Endothelial cell of umbilical vein (primary cell): ENCODE measurements around the gene NPTX2. TPM values are rescaled to one million over a fixed set of nuclear protein-coding genes. Genes with fewer than 3 reads are reported as not detected.

Source experiments
- BruUV-seq: library from RNA; stranded (reverse); fragments of 400-500 nt; replicated peaks from 2 replicates; lab custom pipeline; 2021; lab: Mats Ljungman, UMichigan
- CTCF ChIA-PET: fragments of 300-600, 350-600 bp; sonication (Branson Sonifier 250); formaldehyde crosslinking; loops from one replicate; lab custom pipeline; 2021; ENCODE audit warnings: antibody characterized with exemption, inconsistent platforms; lab: Charles Lee
- POLR2A ChIA-PET: fragments of 300-600, 350-600 bp; sonication (Branson Sonifier 250); formaldehyde crosslinking; loops from one replicate; lab custom pipeline; 2021; ENCODE audit warnings: antibody characterized with exemption, inconsistent platforms; lab: Charles Lee
- DNase-seq: peaks from one replicate; pipeline ENCODE4 v3.0.0-alpha.2; 2011; ENCODE audit warnings: low read depth, low spot score
- FAIRE-seq: peaks from 2 replicates; lab custom pipeline; 2011; peaks lifted over from hg19 to GRCh38; lab: Jason Lieb, UNC
- H2AFZ ChIP-seq: 2 replicates; pipeline ENCODE4 v1.6.0; 2012; ENCODE audit warnings: low read depth, low read length, control low read depth, inconsistent platforms
- H3K27ac ChIP-seq: 2 replicates; pipeline ENCODE4 v1.5.1; 2011; ENCODE audit warnings: low read depth, mild to moderate bottlenecking, control low read depth, low read length, moderate library complexity; ENCODE audit not compliant: insufficient read depth
- H3K27me3 ChIP-seq, 2 experiments: 2 replicates each; pipeline versions ENCODE4 v1.6.0 to v1.6.1; 2011; ENCODE audit warnings: low read length in 2 of 2, mixed read lengths in 1 of 2; ENCODE audit not compliant: control insufficient read depth in 2 of 2, insufficient read depth in 2 of 2
- H3K36me3 ChIP-seq, 2 experiments: 2 replicates in 1 of 2; 3 replicates in 1 of 2; pipeline ENCODE4 v1.5.1; 2011; ENCODE audit warnings: low read length in 2 of 2, mild to moderate bottlenecking in 1 of 2, moderate library complexity in 1 of 2; ENCODE audit not compliant: control insufficient read depth in 2 of 2, insufficient read depth in 2 of 2; ENCODE audit errors: extremely low read depth in 1 of 2
- H3K4me1 ChIP-seq: 3 replicates; pipeline ENCODE4 v1.5.1; 2011; ENCODE audit warnings: mild to moderate bottlenecking, low read length; ENCODE audit not compliant: control insufficient read depth, insufficient read depth; ENCODE audit errors: extremely low read depth
- H3K4me2 ChIP-seq: 2 replicates; pipeline ENCODE4 v1.6.1; 2011; ENCODE audit warnings: low read length, control low read depth, mixed read lengths; ENCODE audit not compliant: insufficient read depth
- H3K4me3 ChIP-seq, 3 experiments: fragments of 200-600 bp in 1 of 3; sonication (generic), shearing (Covaris generic) in 1 of 3; replicated peaks in 1 of 3; 2 replicates each; pipeline ENCODE4 v1.5.1; 2011 to 2016; ENCODE audit warnings: control low read depth in 3 of 3, low read length in 3 of 3, mild to moderate bottlenecking in 2 of 3, inconsistent platforms in 1 of 3, low read depth in 1 of 3, moderate library complexity in 1 of 3; ENCODE audit not compliant: insufficient read depth in 1 of 3
- H3K79me2 ChIP-seq: 2 replicates; pipeline ENCODE4 v1.6.0; 2012; ENCODE audit warnings: low read length, inconsistent platforms; ENCODE audit not compliant: control insufficient read depth, insufficient read depth
- H3K9ac ChIP-seq: replicated peaks from 2 replicates; pipeline ENCODE3; 2011; ENCODE audit warnings: low read length, control low read depth; ENCODE audit not compliant: insufficient read depth; ENCODE audit errors: extremely low read depth
- H3K9me1 ChIP-seq: replicated peaks from 3 replicates; pipeline ENCODE4 v1.6.0; 2011; ENCODE audit warnings: mild to moderate bottlenecking, low read length; ENCODE audit not compliant: control insufficient read depth, insufficient read depth; ENCODE audit errors: extremely low read depth
- H3K9me3 ChIP-seq: replicated peaks from 2 replicates; pipeline ENCODE4 v1.5.1; 2012; ENCODE audit warnings: low read length, inconsistent platforms; ENCODE audit not compliant: control insufficient read depth, insufficient read depth
- H4K20me1 ChIP-seq: replicated peaks from 2 replicates; pipeline ENCODE3; 2011; ENCODE audit warnings: mild to moderate bottlenecking, low read length; ENCODE audit not compliant: control insufficient read depth, insufficient read depth; ENCODE audit errors: extremely low read depth
- EZH2 ChIP-seq: IDR thresholded peaks from 2 replicates; pipeline ENCODE4 v1.6.1; 2012; ENCODE audit warnings: borderline replicate concordance, low read depth, mild to moderate bottlenecking, moderate library complexity, low read length, inconsistent platforms; ENCODE audit not compliant: severe bottlenecking
- FOS ChIP-seq: IDR thresholded peaks from 2 replicates; pipeline ENCODE4 v1.6.1; 2011; ENCODE audit warnings: mild to moderate bottlenecking, low read length, moderate library complexity, borderline replicate concordance; ENCODE audit not compliant: insufficient read depth
- GATA2 ChIP-seq: IDR thresholded peaks from 2 replicates; pipeline ENCODE4 v1.7.0; 2011; ENCODE audit warnings: low read depth, mild to moderate bottlenecking, moderate library complexity, mixed read lengths, low read length; ENCODE audit not compliant: insufficient read length, insufficient read depth
- JUN ChIP-seq: IDR thresholded peaks from 2 replicates; pipeline ENCODE4 v1.6.1; 2011; ENCODE audit warnings: borderline replicate concordance, low read depth; ENCODE audit not compliant: insufficient read length, insufficient read depth
- MYC ChIP-seq: IDR thresholded peaks from one replicate; pipeline ENCODE4 v1.6.1; 2011; ENCODE audit warnings: mild to moderate bottlenecking, low read depth, low read length
- POLR2A ChIP-seq: IDR thresholded peaks from 2 replicates; pipeline ENCODE4 v1.6.1; 2012; ENCODE audit warnings: low read depth, mild to moderate bottlenecking, control low read depth, low read length
- POLR2AphosphoS5 ChIP-seq: IDR thresholded peaks from 2 replicates; pipeline ENCODE4 v1.6.1; 2012; ENCODE audit warnings: low read depth, mild to moderate bottlenecking, control low read depth, low read length, moderate library complexity; ENCODE audit not compliant: insufficient read depth
- dilution Hi-C: fragments of 300-500 bp; cut with MboI; formaldehyde crosslinking; loops from one replicate; pipeline ENCODE4 v1.15.0; 2019; ENCODE audit warnings: low sequenced_read_pairs; ENCODE audit not compliant: extremely low pct_ligation_motif_present
- intact Hi-C: fragments of 100-400 bp; cut with micrococcal nuclease; formaldehyde crosslinking; loops from one replicate; pipeline ENCODE4 v1.10.0; 2022
- polyA plus RNA-seq, 4 experiments: library from polyadenylated mRNA; depleted of rRNA in 3 of 4; stranded (reverse) in 3 of 4; unstranded in 1 of 4; fragments of >200 nt; gene quantifications; 2 replicates each; pipeline versions ENCODE4 v1.2.1 to v1.2.3, GENCODE V29; 2011 to 2012; ENCODE audit warnings: missing spikeins in 1 of 4
- total RNA-seq: library from RNA; stranded (reverse); gene quantifications from 2 replicates; pipeline ENCODE4 v1.2.3, GENCODE V29; 2021
- TF ChIP-seq, protein P1 (sequence below): IDR thresholded peaks from 2 replicates; pipeline ENCODE4 v1.6.1; 2011; ENCODE audit not compliant: insufficient read depth, insufficient read length
- TF ChIP-seq, protein P2 (sequence below), 2 donors: IDR thresholded peaks; 1 replicate in 1 of 2; 2 replicates in 1 of 2; pipeline ENCODE4 v1.5.1; 2011; ENCODE audit warnings: low read length in 2 of 2, mild to moderate bottlenecking in 2 of 2, moderate library complexity in 2 of 2, control low read depth in 1 of 2, inconsistent platforms in 1 of 2, low read depth in 1 of 2; ENCODE audit not compliant: insufficient read depth in 1 of 2; ENCODE audit errors: extremely low read depth in 1 of 2

Gene NPTX2
- total and polyA plus RNA-seq, 2 donors (not counting 3 experiments of a cell fraction or from before 2014, with no cell fraction given), result 0.15 to 0.53 TPM

DNA sequence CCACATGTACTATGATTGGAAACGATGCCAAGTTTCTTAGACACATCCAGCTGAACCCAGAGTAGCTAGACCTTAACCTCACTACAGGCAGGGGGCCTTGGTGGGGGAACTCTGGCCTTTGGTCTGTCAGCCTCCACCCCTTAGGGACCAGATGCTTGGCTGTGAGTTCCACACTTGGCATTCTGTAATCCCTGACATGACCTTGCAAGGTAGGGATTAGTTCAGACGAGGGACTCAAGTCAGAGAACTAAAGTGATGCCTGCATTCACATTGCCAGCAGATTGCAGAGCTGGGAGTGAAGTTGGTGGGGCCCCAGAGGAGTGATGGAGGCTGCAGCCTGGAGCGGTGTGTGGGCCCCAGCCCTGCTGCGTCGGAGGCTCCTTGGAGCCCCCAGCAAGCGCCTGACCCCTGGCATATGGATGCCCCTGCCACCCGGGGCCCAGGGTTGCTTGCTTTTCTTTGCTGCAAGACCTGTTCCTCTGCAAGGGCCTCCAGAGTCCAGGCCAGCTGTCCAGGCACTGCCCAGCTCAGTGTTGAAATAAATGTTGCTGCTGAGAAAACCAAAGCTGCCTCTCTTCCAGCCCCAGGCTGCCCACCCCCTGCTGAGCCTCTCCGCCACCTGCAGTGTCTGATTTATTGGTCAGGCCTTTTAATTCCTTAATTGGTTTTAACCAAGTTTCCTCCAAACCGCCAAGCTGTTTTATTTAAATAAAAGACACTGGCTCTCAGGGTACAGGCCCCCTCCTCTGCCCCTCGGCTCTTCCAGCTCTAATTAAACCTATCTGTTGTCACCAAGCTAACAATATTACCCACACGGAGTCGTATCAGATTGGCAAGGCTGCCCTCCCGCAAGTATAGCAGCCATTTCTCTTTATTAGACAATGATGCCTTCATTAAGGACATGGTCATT, 4.7 kb downstream of the NPTX2 start:
- Histone ChIP-seq H3K9me3 (no peaks in the 10 kb centered on the region), H3K4me1 (no peaks in the 10 kb centered on the region), H3K4me2 (no peak overlapping the region), H3K79me2 (no peaks in the 10 kb centered on the region), H2AFZ (no peak overlapping the region), H3K27ac (no peak overlapping the region), H3K4me3 (no peak overlapping the region), H3K9me1 (no peaks in the 10 kb centered on the region), H3K36me3 (no peaks in the 10 kb centered on the region), H4K20me1 (no peaks in the 10 kb centered on the region), H3K27me3 (peaks cover 10 to 21% of the 10 kb centered on the region in 2 experiments), H3K9ac (no peak overlapping the region)
- TF ChIP-seq POLR2AphosphoS5, result no peak
- TF ChIP-seq, protein P1, sequence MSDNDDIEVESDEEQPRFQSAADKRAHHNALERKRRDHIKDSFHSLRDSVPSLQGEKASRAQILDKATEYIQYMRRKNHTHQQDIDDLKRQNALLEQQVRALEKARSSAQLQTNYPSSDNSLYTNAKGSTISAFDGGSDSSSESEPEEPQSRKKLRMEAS, result no peak
- TF ChIP-seq GATA2, result no peak
- TF ChIP-seq POLR2A, result no peak
- no peak for TF ChIP-seq MYC
- TF ChIP-seq, protein P2, sequence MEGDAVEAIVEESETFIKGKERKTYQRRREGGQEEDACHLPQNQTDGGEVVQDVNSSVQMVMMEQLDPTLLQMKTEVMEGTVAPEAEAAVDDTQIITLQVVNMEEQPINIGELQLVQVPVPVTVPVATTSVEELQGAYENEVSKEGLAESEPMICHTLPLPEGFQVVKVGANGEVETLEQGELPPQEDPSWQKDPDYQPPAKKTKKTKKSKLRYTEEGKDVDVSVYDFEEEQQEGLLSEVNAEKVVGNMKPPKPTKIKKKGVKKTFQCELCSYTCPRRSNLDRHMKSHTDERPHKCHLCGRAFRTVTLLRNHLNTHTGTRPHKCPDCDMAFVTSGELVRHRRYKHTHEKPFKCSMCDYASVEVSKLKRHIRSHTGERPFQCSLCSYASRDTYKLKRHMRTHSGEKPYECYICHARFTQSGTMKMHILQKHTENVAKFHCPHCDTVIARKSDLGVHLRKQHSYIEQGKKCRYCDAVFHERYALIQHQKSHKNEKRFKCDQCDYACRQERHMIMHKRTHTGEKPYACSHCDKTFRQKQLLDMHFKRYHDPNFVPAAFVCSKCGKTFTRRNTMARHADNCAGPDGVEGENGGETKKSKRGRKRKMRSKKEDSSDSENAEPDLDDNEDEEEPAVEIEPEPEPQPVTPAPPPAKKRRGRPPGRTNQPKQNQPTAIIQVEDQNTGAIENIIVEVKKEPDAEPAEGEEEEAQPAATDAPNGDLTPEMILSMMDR (IDR thresholded peaks at IDR 0.05; ENCODE audit: extremely low read depth in 1 of 2, insufficient read depth in 1 of 2, low read depth in 1 of 2, low read length in 2 of 2), result no peak
- TF ChIP-seq FOS, result no peak
- no peak for TF ChIP-seq JUN
- no peak for TF ChIP-seq EZH2
- ChIA-PET CTCF (no interaction called here), POLR2A (no interaction called here)
- dilution Hi-C loops, result no loop called here
- no peak for DNase-seq
- intact Hi-C loops, result no loop called here
- no TSS peak for BruUV-seq
- no peak for FAIRE-seq
